ENCODE data around the gene IKZF4. TPM values are rescaled to one million over a fixed set of nuclear protein-coding genes. Genes with fewer than 3 reads are reported as not detected.
"Not testable (repeated sequence)": the region's sequence is repeated elsewhere in the genome, so short reads cannot be mapped to it uniquely, and the experiment has no call there.

The IKZF4 gene
- total and polyA plus RNA-seq, 4 donors = 1.8 to 12.2 (median 7.5) TPM

DNA sequence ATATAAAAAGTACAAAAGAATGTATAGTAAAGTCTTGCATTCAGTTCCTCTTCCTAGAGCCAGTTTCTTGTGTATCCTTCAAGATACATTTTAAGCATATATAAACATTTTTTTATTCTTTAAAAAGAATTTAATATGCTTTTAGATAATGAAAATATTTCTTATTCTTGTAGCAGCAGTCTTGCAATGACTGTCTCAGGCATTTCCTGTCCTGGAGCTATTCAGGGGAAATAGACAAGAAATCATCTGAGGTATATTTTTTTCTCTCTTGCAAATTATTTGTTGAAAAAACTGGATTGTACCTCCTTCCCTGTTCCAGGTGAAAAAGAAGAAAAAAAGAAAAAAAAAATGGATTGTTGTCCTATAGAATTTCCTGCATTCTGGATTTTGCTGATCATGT is 42.2 kb downstream of the IKZF4 start:
- Histone ChIP-seq H3K36me3 (ENCODE audit: control insufficient read depth in 1 of 2, insufficient read depth in 2 of 2, low read length in 1 of 2) (no peaks in the 10 kb centered on the region), H3K9me3 (ENCODE audit: control insufficient read depth, low read length) (no peaks in the 10 kb centered on the region), H3K27me3 (ENCODE audit: control insufficient read depth in 1 of 2, insufficient read depth in 2 of 2, low read length in 1 of 2) (no peaks in the 10 kb centered on the region), H3K4me1 (ENCODE audit: control insufficient read depth in 1 of 2, insufficient read depth in 2 of 2, low read length in 2 of 2) (no peaks in the 10 kb centered on the region), H3K4me3 (ENCODE audit: low read length in 2 of 2) (no peak overlapping the region), H3K27ac (ENCODE audit: low read depth in 1 of 2, low read length in 2 of 2) (no peak overlapping the region)
- intact Hi-C loops (cut with DNase I) = no loop called here
- DNase-seq (no peak), ATAC-seq (ENCODE audit: low FRiP score) (no peak)

DNA sequence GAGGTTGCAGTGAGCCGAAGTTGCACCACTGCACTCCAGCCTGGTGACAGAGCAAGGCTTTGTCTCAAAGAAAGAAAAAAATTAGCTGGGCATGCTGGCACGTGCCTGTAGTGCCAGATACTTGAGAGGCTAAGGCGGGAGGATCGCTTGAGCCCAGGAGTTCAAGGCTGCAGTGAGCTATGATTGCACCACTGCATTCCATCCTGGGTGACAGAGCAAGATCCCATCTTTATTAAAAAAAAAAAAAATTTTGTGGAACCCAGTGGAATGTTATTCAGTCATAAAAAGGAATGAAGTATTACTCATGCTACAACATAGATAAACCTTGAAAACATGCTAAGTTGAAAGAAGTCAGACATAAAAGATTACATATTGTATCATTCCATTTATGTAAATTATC is 50.8 kb downstream of the IKZF4 start:
- 75 to 79% methylated on average over 4 of the region's 4 CpGs for WGBS, 2 donors

DNA sequence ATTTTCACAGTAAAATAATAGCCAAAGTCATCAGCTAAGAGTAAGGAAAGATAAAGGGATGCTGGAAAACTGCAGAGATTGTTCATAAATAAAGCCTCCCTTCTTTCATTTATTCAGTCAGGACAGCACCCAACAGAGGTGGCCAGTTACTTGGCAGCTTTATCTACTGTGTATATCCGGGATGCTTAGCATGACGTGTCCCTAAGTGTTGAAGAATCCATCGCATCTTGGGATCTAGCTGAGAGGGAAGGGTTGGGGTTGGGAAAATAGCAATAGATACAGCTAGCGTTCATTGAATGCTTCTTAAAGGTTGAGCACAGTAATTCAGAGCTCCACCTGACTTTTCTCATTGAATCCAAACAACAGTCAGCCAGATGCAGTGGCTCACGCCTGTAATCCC is 53.6 kb downstream of the IKZF4 start:
- intact Hi-C loops (cut with DNase I) = no loop called here
- H3K4me1 ChIP-seq (ENCODE audit: control insufficient read depth in 1 of 2, insufficient read depth in 2 of 2, low read length in 2 of 2) = no peaks in the 10 kb centered on the region
- WGBS, 2 donors = 83 to 87% methylated on average over 5 of the region's 5 CpGs
- no peak overlapping the region for H3K4me3 ChIP-seq (ENCODE audit: low read length in 2 of 2)
- H3K36me3 ChIP-seq (ENCODE audit: control insufficient read depth in 1 of 2, insufficient read depth in 2 of 2, low read length in 1 of 2) = no peaks in the 10 kb centered on the region
- DNase-seq (no peak), ATAC-seq (ENCODE audit: low FRiP score) (no peak)
- H3K27ac ChIP-seq (ENCODE audit: low read depth in 1 of 2, low read length in 2 of 2) = no peak overlapping the region
- H3K27me3 ChIP-seq (ENCODE audit: control insufficient read depth in 1 of 2, insufficient read depth in 2 of 2, low read length in 1 of 2) = no peaks in the 10 kb centered on the region
- H3K9me3 ChIP-seq (ENCODE audit: control insufficient read depth, low read length) = no peaks in the 10 kb centered on the region

More for the DNA sequence above, 50.8 kb downstream of the IKZF4 start:
- H3K36me3 ChIP-seq (ENCODE audit: control insufficient read depth in 1 of 2, insufficient read depth in 2 of 2, low read length in 1 of 2) = no peaks in the 10 kb centered on the region
- no peak overlapping the region for H3K27ac ChIP-seq (ENCODE audit: low read depth in 1 of 2, low read length in 2 of 2)
- intact Hi-C loops (cut with DNase I) = no loop called here
- no peak overlapping the region for H3K4me3 ChIP-seq (ENCODE audit: low read length in 2 of 2)
- H3K4me1 ChIP-seq (ENCODE audit: control insufficient read depth in 1 of 2, insufficient read depth in 2 of 2, low read length in 2 of 2) = no peaks in the 10 kb centered on the region
- no peaks in the 10 kb centered on the region for H3K27me3 ChIP-seq (ENCODE audit: control insufficient read depth in 1 of 2, insufficient read depth in 2 of 2, low read length in 1 of 2)
- H3K9me3 ChIP-seq (ENCODE audit: control insufficient read depth, low read length) = no peaks in the 10 kb centered on the region
- DNase-seq (no peak), ATAC-seq (ENCODE audit: low FRiP score) (no peak)

- not testable (repeated sequence) for H3K27ac ChIP-seq (ENCODE audit: low read depth in 1 of 2, low read length in 2 of 2); DNase-seq
Observed at GRCh38 chr12:56077966-56078365, 57.1 kb downstream of the IKZF4 start.

DNA sequence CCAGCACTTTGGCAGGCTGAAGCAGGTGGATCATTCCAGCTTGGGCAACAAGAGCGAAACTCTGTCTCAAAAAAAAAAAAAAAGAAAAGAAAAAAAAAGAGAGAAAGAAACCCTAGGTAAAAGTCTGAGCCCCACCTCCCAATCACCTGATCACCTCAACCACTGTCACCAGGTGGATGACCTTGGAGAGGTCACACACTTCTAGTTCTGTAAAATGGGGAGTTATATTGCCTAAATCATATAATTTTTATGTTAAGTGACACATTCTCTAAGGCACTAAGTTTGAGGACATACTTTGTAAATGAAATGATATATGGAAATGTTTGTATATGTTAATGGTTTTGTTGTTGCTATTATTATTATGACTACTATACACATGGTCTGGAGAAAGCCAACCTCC is 57.6 kb downstream of the IKZF4 start:
- 80 to 96% methylated on average over 1 of the region's 1 CpG for WGBS, 2 donors
- ATAC-seq (ENCODE audit: low FRiP score) = no peak
- Histone ChIP-seq H3K27me3 (ENCODE audit: control insufficient read depth in 1 of 2, insufficient read depth in 2 of 2, low read length in 1 of 2) (no peaks in the 10 kb centered on the region), H3K9me3 (ENCODE audit: control insufficient read depth, low read length) (no peaks in the 10 kb centered on the region), H3K27ac (ENCODE audit: low read depth in 1 of 2, low read length in 2 of 2) (no peak overlapping the region), H3K4me3 (ENCODE audit: low read length in 2 of 2) (no peak overlapping the region), H3K36me3 (ENCODE audit: control insufficient read depth in 1 of 2, insufficient read depth in 2 of 2, low read length in 1 of 2) (no peaks in the 10 kb centered on the region), H3K4me1 (ENCODE audit: control insufficient read depth in 1 of 2, insufficient read depth in 2 of 2, low read length in 2 of 2) (no peaks in the 10 kb centered on the region)
- DNase-seq = no peak
- intact Hi-C loops (cut with DNase I) = loop anchor here in 1 of 2 donors (2.0 kb wide), 1 partner anchor 24 kb away; no protein-coding TSS in a partner anchor

More at GRCh38 chr12:56077966-56078365, 57.1 kb downstream of the IKZF4 start:
- ATAC-seq (ENCODE audit: low FRiP score); H3K36me3 ChIP-seq (ENCODE audit: control insufficient read depth in 1 of 2, insufficient read depth in 2 of 2, low read length in 1 of 2); H3K4me3 ChIP-seq (ENCODE audit: low read length in 2 of 2); H3K27me3 ChIP-seq (ENCODE audit: control insufficient read depth in 1 of 2, insufficient read depth in 2 of 2, low read length in 1 of 2); H3K9me3 ChIP-seq (ENCODE audit: control insufficient read depth, low read length); H3K4me1 ChIP-seq (ENCODE audit: control insufficient read depth in 1 of 2, insufficient read depth in 2 of 2, low read length in 2 of 2): not testable (repeated sequence)
- WGBS, 2 donors = 82% methylated on average over 9 of the region's 9 CpGs
- intact Hi-C loops (cut with DNase I) = loop anchor here in 1 of 2 donors (2.0 kb wide), 1 partner anchor 25 kb away; no protein-coding TSS in a partner anchor

GRCh38 chr12:56078931-56079722 is 58.3 kb downstream of the IKZF4 start:
- intact Hi-C loops (cut with DNase I) = loop anchor here in 1 of 2 donors (2.0 kb wide), 1 partner anchor 24 kb away; no protein-coding TSS in a partner anchor
- DNase-seq (peak; percentile 92 to 97), ATAC-seq (ENCODE audit: low FRiP score) (peak; percentile 92)
- 0 to 1% methylated on average over 49 to 50 of the region's 50 CpGs for WGBS, 2 donors
- H3K36me3 ChIP-seq (ENCODE audit: control insufficient read depth in 1 of 2, insufficient read depth in 2 of 2, low read length in 1 of 2) = no peaks in the 10 kb centered on the region
- H3K4me3 ChIP-seq (ENCODE audit: low read length in 2 of 2) = peak overlapping the region; percentile 10 to 39
- no peaks in the 10 kb centered on the region for H3K27me3 ChIP-seq (ENCODE audit: control insufficient read depth in 1 of 2, insufficient read depth in 2 of 2, low read length in 1 of 2)
- no peaks in the 10 kb centered on the region for H3K9me3 ChIP-seq (ENCODE audit: control insufficient read depth, low read length)
- peak overlapping the region in 1 of 2 donors; percentile 15 for H3K27ac ChIP-seq (ENCODE audit: low read depth in 1 of 2, low read length in 2 of 2)
- H3K4me1 ChIP-seq (ENCODE audit: control insufficient read depth in 1 of 2, insufficient read depth in 2 of 2, low read length in 2 of 2) = no peaks in the 10 kb centered on the region

DNA sequence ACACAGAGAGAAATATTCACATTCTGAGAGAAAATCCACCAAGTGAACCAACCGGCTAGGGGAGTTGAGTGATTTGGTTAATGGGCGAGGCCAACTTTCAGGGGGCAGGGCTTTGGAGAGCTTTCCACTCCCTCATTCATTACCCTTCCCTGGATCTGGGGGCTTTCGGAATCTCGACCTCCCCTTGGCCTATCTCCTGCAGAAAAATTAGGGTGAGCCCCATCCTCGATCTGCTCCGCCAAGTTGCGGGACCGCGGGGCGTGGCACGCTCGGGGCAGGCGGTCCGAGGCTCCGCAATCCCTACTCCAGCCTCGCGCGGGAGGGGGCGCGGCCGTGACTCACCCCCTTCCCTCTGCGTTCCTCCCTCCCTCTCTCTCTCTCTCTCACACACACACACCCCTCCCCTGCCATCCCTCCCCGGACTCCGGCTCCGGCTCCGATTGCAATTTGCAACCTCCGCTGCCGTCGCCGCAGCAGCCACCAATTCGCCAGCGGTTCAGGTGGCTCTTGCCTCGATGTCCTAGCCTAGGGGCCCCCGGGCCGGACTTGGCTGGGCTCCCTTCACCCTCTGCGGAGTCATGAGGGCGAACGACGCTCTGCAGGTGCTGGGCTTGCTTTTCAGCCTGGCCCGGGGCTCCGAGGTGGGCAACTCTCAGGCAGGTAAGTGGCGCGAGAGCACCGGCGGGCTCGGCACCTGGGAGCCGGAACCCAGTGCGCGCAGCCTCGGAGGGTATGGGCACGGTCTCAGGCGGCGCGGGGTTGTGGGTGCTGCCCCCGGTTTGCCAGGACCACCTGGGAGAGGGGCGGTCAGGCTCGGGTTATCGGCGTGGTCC is 59.1 kb downstream of the IKZF4 start, which contains the start of gene ERBB3:
Gene ERBB3, plus strand, starts transcription at position 443 of the 833 bp plus-strand sequence. Its CDS starts 136 bp downstream, at position 579.
- Histone ChIP-seq H3K36me3 (ENCODE audit: control insufficient read depth in 1 of 2, insufficient read depth in 2 of 2, low read length in 1 of 2) (no peaks in the 10 kb centered on the region), H3K4me3 (ENCODE audit: low read length in 2 of 2) (peak within 1 kb of the TSS; percentile 12 to 39), H3K27ac (ENCODE audit: low read depth in 1 of 2, low read length in 2 of 2) (peak within 1 kb of the TSS in 1 of 2 donors; percentile 15), H3K4me1 (ENCODE audit: control insufficient read depth in 1 of 2, insufficient read depth in 2 of 2, low read length in 2 of 2) (no peaks in the 10 kb centered on the region), H3K9me3 (ENCODE audit: control insufficient read depth, low read length) (no peaks in the 10 kb centered on the region), H3K27me3 (ENCODE audit: control insufficient read depth in 1 of 2, insufficient read depth in 2 of 2, low read length in 1 of 2) (no peaks in the 10 kb centered on the region)
- ATAC-seq (ENCODE audit: low FRiP score) = peak; percentile 92
- DNase-seq = peak; percentile 86 to 94
- intact Hi-C loops (cut with DNase I) = loop anchor here in 1 of 2 donors (2.0 kb wide), 1 partner anchor 23 kb away; no protein-coding TSS in a partner anchor
- 2% methylated on average over 56 to 59 of the region's 59 CpGs for WGBS, 2 donors

GRCh38 chr12:56080556-56081138 is 59.8 kb downstream of the IKZF4 start:
- H3K27ac ChIP-seq (ENCODE audit: low read depth in 1 of 2, low read length in 2 of 2) = no peak overlapping the region
- H3K4me1 ChIP-seq (ENCODE audit: control insufficient read depth in 1 of 2, insufficient read depth in 2 of 2, low read length in 2 of 2) = no peaks in the 10 kb centered on the region
- DNase-seq (no peak), ATAC-seq (ENCODE audit: low FRiP score) (no peak)
- no peak overlapping the region for H3K4me3 ChIP-seq (ENCODE audit: low read length in 2 of 2)
- H3K27me3 ChIP-seq (ENCODE audit: control insufficient read depth in 1 of 2, insufficient read depth in 2 of 2, low read length in 1 of 2) = no peaks in the 10 kb centered on the region
- H3K36me3 ChIP-seq (ENCODE audit: control insufficient read depth in 1 of 2, insufficient read depth in 2 of 2, low read length in 1 of 2) = no peaks in the 10 kb centered on the region
- intact Hi-C loops (cut with DNase I) = no loop called here
- 48 to 51% methylated on average over 20 of the region's 20 CpGs for WGBS, 2 donors
- no peaks in the 10 kb centered on the region for H3K9me3 ChIP-seq (ENCODE audit: control insufficient read depth, low read length)

Measured in aorta (tissue), 5 donors.